HepG2 (cell line): ENCODE results near the gene BCL2L1. TPM values are rescaled to one million over a fixed set of nuclear protein-coding genes. Genes with fewer than 3 reads are reported as not detected.

Source experiments
- FOXK2 ChIP-seq: fragments of 450-650 bp; IDR thresholded peaks from 2 replicates; pipeline ENCODE4 v1.6.1; 2016
- HCFC1 ChIP-seq: fragments of 150-350 bp; IDR thresholded peaks from 2 replicates; pipeline ENCODE4 v1.6.1; 2014; ENCODE audit warnings: low read depth, low read length
- HDAC2 ChIP-seq: sonication (generic); formaldehyde crosslinking; IDR thresholded peaks from 2 replicates; pipeline ENCODE4 v1.4.0; 2020; ENCODE audit warnings: missing genetic modification reagents
- RCOR2 ChIP-seq: IDR thresholded peaks from 2 replicates; pipeline ENCODE4 v1.6.1; 2016; ENCODE audit warnings: missing biosample characterization, missing genetic modification reagents
- RORA ChIP-seq: sonication (generic); formaldehyde crosslinking; IDR thresholded peaks from 2 replicates; pipeline ENCODE4 v1.5.0; 2020; ENCODE audit warnings: mild to moderate bottlenecking, missing genetic modification reagents, moderate library complexity
- ZNF17 ChIP-seq: sonication (generic); formaldehyde crosslinking; IDR thresholded peaks from 2 replicates; pipeline ENCODE4 v1.5.0; 2020; ENCODE audit warnings: mild to moderate bottlenecking, missing genetic modification reagents
- ZNF207 ChIP-seq: fragments of 450-650 bp; IDR thresholded peaks from 2 replicates; pipeline ENCODE4 v1.6.1; 2016; ENCODE audit warnings: antibody characterized with exemption, borderline replicate concordance
- ZNF274 ChIP-seq: sonication (generic); formaldehyde crosslinking; IDR thresholded peaks from 2 replicates; pipeline ENCODE4 v1.5.1; 2020; ENCODE audit warnings: mild to moderate bottlenecking, missing genetic modification reagents
- ZNF354B ChIP-seq: sonication (generic); formaldehyde crosslinking; IDR thresholded peaks from 2 replicates; pipeline ENCODE4 v1.8.0; 2022; ENCODE audit warnings: mild to moderate bottlenecking, missing genetic modification reagents
- ZNF615 ChIP-seq: sonication (generic); formaldehyde crosslinking; IDR thresholded peaks from 2 replicates; pipeline ENCODE4 v1.5.0; 2020; ENCODE audit warnings: mild to moderate bottlenecking, missing genetic modification reagents, borderline replicate concordance
- ZNF720 ChIP-seq: sonication (generic); formaldehyde crosslinking; IDR thresholded peaks from 2 replicates; pipeline ENCODE4 v1.4.0; 2020; ENCODE audit warnings: missing genetic modification reagents
- ZSCAN30 ChIP-seq: sonication (generic); formaldehyde crosslinking; IDR thresholded peaks from 2 replicates; pipeline ENCODE4 v1.5.0; 2020; ENCODE audit warnings: mild to moderate bottlenecking, missing genetic modification reagents
- ZZZ3 ChIP-seq: sonication (generic); formaldehyde crosslinking; IDR thresholded peaks from 2 replicates; pipeline ENCODE4 v1.4.0; 2020; ENCODE audit warnings: missing genetic modification reagents, mild to moderate bottlenecking, borderline replicate concordance
- polyA plus RNA-seq, 8 experiments: library from polyadenylated mRNA; depleted of rRNA in 3 of 8; stranded (reverse) in 7 of 8; unstranded in 1 of 8; fragments of >200 nt; fragmentation: Illumina TruSeq in 4 of 8; extraction: Trizol in 4 of 8; gene quantifications; 2 replicates each; pipeline versions ENCODE4 v1.2.1 to v1.2.3, GENCODE V29; 2011 to 2016; ENCODE audit warnings: low read depth in 4 of 8, missing spikeins in 1 of 8, mixed read lengths in 1 of 8; ENCODE audit not compliant: insufficient read depth in 1 of 8
- total RNA-seq, 5 experiments: library from RNA; depleted of rRNA; stranded (reverse); fragments of >200 nt; fragmentation: Illumina TruSeq; extraction: Trizol; gene quantifications; 2 replicates each; pipeline ENCODE4 v1.2.3, GENCODE V29; 2016; ENCODE audit warnings: low read depth in 1 of 5
- TF ChIP-seq, protein P1 (sequence below): sonication (generic); formaldehyde crosslinking; IDR thresholded peaks from 2 replicates; pipeline ENCODE4 v1.5.1; 2020; ENCODE audit warnings: missing genetic modification reagents, mild to moderate bottlenecking, borderline replicate concordance
- TF ChIP-seq, protein P2 (sequence below), 2 experiments: fragments of 450-650 bp in 1 of 2; sonication (generic) in 1 of 2; formaldehyde crosslinking in 1 of 2; IDR thresholded peaks; 2 replicates each; pipeline versions ENCODE4 v1.6.1 to v1.8.0; 2016 to 2022; ENCODE audit warnings: antibody characterized with exemption in 1 of 2, mild to moderate bottlenecking in 1 of 2, missing genetic modification reagents in 1 of 2
- TF ChIP-seq, protein P3 (sequence below), 2 experiments: sonication (generic) in 1 of 2; formaldehyde crosslinking in 1 of 2; IDR thresholded peaks; 2 replicates each; pipeline versions ENCODE4 v1.4.0 to v1.6.1; 2018 to 2020; ENCODE audit warnings: missing genetic modification reagents in 2 of 2, borderline replicate concordance in 1 of 2, low read depth in 1 of 2, mild to moderate bottlenecking in 1 of 2, missing biosample characterization in 1 of 2

BCL2L1 gene
- total and polyA plus RNA-seq, 2 of the 13 experiments (the other 11 are each of a cell fraction or from before 2014, with no cell fraction given): 164 to 258 TPM

DNA sequence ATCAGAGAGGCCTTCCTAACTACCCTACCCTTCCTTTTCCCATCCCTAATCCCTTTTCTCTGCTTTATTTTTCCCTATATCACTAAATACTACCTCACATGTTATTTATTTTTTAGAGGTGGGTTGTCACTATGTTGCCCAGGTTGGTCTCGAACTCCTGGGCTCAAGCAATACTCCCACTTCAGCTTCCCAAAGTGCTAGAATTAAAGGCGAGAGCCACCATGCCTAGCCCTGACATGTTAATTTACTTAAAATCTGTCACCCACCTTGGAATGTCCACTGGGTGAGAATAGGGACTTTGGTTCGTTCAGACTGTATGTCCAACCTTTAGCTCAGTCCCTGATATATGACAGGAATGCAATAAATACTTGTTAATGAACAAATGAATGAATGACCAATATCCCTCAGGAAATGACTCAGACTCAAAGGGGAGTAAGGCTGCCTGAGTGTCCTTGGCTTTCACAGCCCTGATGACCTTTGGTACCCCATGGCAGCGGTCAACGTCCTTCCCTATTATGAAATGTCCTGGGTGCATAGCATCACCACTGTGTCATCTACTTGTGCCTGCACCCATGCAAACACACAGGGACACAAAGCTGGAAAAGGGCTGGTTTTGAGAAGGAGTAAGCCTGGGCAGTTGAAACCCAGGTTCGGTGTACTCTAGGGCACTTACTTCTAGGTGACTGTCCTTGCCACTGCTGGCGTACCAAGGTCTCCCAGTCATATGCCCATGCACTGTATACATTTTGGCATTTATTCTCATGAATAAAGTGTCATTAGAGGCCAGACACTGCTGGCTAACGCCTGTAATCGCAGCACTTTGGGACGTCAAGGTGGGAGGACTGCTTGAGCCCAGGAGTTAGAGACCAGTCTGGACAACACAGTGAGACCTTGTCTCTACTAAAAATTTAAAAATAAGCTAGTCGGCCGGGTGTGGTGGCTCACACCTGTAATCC is 26.5 kb downstream of the BCL2L1 start (continued):
- TF ChIP-seq ZNF17 (CRISPR knock-in tag): no peak
- no peak for TF ChIP-seq HCFC1
- TF ChIP-seq ZNF207: no peak
- TF ChIP-seq, protein P1, sequence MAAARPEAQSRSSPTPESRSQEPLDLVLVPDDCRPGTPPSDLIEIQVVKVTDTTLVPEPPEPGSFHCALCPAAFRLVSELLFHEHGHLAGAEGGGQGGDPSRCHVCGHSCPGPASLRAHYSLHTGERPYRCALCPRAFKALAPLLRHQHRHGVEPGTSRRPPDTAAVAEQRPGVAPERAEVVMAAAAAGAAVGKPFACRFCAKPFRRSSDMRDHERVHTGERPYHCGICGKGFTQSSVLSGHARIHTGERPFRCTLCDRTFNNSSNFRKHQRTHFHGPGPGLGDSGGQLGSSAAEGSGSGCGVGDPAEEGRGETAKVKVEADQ (CRISPR knock-in tag): peak; percentile 84
- TF ChIP-seq, protein P2, sequence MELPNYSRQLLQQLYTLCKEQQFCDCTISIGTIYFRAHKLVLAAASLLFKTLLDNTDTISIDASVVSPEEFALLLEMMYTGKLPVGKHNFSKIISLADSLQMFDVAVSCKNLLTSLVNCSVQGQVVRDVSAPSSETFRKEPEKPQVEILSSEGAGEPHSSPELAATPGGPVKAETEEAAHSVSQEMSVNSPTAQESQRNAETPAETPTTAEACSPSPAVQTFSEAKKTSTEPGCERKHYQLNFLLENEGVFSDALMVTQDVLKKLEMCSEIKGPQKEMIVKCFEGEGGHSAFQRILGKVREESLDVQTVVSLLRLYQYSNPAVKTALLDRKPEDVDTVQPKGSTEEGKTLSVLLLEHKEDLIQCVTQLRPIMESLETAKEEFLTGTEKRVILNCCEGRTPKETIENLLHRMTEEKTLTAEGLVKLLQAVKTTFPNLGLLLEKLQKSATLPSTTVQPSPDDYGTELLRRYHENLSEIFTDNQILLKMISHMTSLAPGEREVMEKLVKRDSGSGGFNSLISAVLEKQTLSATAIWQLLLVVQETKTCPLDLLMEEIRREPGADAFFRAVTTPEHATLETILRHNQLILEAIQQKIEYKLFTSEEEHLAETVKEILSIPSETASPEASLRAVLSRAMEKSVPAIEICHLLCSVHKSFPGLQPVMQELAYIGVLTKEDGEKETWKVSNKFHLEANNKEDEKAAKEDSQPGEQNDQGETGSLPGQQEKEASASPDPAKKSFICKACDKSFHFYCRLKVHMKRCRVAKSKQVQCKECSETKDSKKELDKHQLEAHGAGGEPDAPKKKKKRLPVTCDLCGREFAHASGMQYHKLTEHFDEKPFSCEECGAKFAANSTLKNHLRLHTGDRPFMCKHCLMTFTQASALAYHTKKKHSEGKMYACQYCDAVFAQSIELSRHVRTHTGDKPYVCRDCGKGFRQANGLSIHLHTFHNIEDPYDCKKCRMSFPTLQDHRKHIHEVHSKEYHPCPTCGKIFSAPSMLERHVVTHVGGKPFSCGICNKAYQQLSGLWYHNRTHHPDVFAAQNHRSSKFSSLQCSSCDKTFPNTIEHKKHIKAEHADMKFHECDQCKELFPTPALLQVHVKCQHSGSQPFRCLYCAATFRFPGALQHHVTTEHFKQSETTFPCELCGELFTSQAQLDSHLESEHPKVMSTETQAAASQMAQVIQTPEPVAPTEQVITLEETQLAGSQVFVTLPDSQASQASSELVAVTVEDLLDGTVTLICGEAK (IDR thresholded peaks at IDR 0.05): no peak
- TF ChIP-seq, protein P2 (CRISPR knock-in tag; IDR thresholded peaks at IDR 0.05): peak; percentile 93
- peak; percentile 100 for TF ChIP-seq HDAC2 (CRISPR knock-in tag)
- peak; percentile 92 for TF ChIP-seq FOXK2
- no peak for TF ChIP-seq ZNF615 (CRISPR knock-in tag)
- peak; percentile 100 for TF ChIP-seq RCOR2 (CRISPR knock-in tag)
- peak; percentile 55 for TF ChIP-seq ZZZ3 (CRISPR knock-in tag)
- peak; percentile 61 for TF ChIP-seq ZNF720 (CRISPR knock-in tag)
- TF ChIP-seq ZNF274 (CRISPR knock-in tag): peak; percentile 68; the same call in 1 of the 2 replicates
- 0 out of 2 replicates have a peak, but pooled peaks have one; percentile 92 for TF ChIP-seq ZNF354B (CRISPR knock-in tag)
- no peak for TF ChIP-seq ZSCAN30
- no peak for TF ChIP-seq RORA (CRISPR knock-in tag)
- TF ChIP-seq, protein P3, sequence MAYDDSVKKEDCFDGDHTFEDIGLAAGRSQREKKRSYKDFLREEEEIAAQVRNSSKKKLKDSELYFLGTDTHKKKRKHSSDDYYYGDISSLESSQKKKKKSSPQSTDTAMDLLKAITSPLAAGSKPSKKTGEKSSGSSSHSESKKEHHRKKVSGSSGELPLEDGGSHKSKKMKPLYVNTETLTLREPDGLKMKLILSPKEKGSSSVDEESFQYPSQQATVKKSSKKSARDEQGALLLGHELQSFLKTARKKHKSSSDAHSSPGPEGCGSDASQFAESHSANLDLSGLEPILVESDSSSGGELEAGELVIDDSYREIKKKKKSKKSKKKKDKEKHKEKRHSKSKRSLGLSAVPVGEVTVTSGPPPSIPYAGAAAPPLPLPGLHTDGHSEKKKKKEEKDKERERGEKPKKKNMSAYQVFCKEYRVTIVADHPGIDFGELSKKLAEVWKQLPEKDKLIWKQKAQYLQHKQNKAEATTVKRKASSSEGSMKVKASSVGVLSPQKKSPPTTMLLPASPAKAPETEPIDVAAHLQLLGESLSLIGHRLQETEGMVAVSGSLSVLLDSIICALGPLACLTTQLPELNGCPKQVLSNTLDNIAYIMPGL (CRISPR knock-in tag; IDR thresholded peaks at IDR 0.05; ENCODE audit: borderline replicate concordance in 1 of 2, low read depth in 1 of 2): peak; percentile 50 to 90; a peak in 2 of 4 replicates
